H1 (cell line): ENCODE data around the gene DKK3. TPM values are rescaled to one million over a fixed set of nuclear protein-coding genes. Genes with fewer than 3 reads are reported as not detected.

Experiments used
- RNF2 ChIP-seq: fragments of 200-900, 300-1000 bp; sonication (generic); IDR thresholded peaks from 2 replicates; pipeline ENCODE4 v1.7.1; 2016; ENCODE audit warnings: borderline replicate concordance, low read depth, mild to moderate bottlenecking, antibody characterized with exemption, low read length; ENCODE audit not compliant: poor library complexity, severe bottlenecking; ENCODE audit errors: missing control alignments
- polyA plus RNA-seq, 7 experiments: library from polyadenylated mRNA; depleted of rRNA in 3 of 7; stranded (reverse) in 5 of 7; unstranded in 2 of 7; fragments of >200 nt in 5 of 7; fragments of 200-250 nt in 2 of 7; gene quantifications; 1 replicate in 5 of 7; 2 replicates in 1 of 7; 4 replicates in 1 of 7; pipeline versions ENCODE4 v1.2.1 to v1.2.3, GENCODE V29; 2011 to 2013; ENCODE audit warnings: missing spikeins in 2 of 7, mixed read lengths in 2 of 7
- total RNA-seq: library from RNA; stranded (reverse); fragmentation: NEBNext Ultra II Directional; extraction: Animal tissue kit (Norgen Biotek cat#: 25700); gene quantifications from 2 replicates; pipeline ENCODE4 v1.2.1, GENCODE V29; 2021

DKK3 gene
- total and polyA plus RNA-seq, 2 of the 8 experiments (the other 6 are each of a cell fraction or from before 2014, with no cell fraction given): 30.0 to 40.1 TPM

DNA sequence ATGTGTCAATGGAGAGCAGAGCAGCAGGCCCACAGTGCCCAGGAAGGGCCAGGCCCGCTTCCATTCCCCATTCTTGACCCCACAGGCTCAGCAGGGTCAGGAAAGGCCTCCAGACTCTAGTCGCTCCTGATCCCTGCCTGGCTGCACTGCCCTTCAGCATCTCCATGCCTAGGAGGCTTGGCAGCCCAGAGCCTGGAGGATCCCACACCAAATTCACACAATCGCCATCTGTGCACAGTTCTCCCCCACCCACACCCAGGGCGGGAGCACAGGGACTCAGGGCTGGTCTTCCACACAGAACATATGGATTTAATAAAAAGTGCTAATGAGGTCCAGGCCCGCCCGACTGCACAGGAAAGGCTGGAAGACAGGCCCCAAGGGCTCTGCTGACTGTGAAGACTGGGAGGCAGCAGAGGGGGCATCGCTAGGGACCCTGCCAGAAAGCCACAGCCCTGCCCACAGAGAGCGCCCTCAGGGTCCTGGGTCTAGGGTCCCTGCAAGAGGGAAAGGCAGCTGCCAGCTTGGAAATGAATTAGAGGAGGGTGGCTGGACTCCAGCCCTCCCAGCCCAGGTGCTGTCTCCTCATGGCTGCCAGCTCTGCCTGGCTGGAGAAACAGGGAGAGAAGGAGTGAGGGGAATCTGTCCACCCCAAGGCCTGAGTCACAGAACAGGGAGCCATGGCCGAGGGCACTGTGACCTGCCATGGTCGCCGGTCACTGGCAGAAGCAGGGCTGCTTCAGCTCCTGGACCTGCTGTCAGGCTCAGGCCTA lies 39.7 kb downstream of the DKK3 start (continued):
- TF ChIP-seq RNF2: no peak
- TF ChIP-seq, all 59 proteins: peak for 0
